ENCODE measurements around the gene CHRM2.

DNA sequence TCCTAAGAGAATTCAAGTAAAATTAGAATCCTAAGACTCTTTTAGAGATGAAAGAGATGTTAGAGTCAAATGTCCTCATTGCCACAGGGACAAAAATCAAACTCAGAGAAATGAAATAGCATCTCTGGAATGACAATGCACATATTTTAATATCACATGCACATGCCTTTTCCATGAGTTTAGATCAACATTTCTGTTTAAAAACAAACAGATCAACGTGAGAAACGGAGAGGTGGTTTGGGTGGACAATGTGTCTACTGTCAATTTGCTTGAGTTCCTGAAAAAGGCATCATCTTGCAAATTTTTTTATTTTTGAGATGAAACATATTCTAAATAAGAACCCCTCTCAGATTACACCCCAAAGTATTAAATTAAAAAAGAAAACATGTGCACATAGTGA lies 130.0 kb downstream of the CHRM2 start:
- TF ChIP-seq, protein P1, sequence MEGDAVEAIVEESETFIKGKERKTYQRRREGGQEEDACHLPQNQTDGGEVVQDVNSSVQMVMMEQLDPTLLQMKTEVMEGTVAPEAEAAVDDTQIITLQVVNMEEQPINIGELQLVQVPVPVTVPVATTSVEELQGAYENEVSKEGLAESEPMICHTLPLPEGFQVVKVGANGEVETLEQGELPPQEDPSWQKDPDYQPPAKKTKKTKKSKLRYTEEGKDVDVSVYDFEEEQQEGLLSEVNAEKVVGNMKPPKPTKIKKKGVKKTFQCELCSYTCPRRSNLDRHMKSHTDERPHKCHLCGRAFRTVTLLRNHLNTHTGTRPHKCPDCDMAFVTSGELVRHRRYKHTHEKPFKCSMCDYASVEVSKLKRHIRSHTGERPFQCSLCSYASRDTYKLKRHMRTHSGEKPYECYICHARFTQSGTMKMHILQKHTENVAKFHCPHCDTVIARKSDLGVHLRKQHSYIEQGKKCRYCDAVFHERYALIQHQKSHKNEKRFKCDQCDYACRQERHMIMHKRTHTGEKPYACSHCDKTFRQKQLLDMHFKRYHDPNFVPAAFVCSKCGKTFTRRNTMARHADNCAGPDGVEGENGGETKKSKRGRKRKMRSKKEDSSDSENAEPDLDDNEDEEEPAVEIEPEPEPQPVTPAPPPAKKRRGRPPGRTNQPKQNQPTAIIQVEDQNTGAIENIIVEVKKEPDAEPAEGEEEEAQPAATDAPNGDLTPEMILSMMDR (IDR thresholded peaks at IDR 0.05), result no peak
- TF ChIP-seq POLR2A (IDR thresholded peaks at IDR 0.05) (no peak), POLR2AphosphoS5 (IDR thresholded peaks at IDR 0.05) (no peak), EP300 (IDR thresholded peaks at IDR 0.05) (no peak)
